ENCODE data around the gene FBXW5. TPM values are rescaled to one million over a fixed set of nuclear protein-coding genes. Genes with fewer than 3 reads are reported as not detected.

Gene FBXW5
- total RNA-seq, 2 donors from 2014 or later: 64.2 to 76.5 TPM

DNA sequence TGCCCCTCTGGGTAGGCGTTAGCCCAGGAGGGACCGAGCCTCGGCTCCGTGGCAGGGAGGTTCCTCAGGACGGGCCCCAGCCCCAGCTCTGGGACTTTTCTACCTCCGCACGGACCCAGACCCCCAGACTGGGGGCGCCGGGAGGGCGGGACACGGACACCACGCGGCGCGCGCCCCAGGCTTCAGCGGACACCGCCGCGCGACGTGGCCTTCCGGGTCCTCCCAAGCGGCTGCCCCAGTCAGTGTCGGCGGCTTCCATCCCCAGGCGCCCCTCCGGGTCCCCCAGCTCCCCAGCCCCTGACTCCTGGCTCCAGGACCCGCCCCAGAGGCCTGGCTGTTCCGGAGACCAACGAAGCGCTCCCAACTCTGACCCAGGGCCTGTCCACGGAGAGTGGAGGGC, 41.3 kb upstream of the FBXW5 start:
- Mint-ChIP-seq H3K36me3 (ENCODE audit: low read depth) (no peaks in the 10 kb centered on the region), H3K27me3 (ENCODE audit: insufficient read depth) (peaks cover 26% of the 10 kb centered on the region), H3K9me3 (peaks cover 8% of the 10 kb centered on the region), H3K27ac (no peak overlapping the region), H3K4me3 (no peak overlapping the region), H3K4me1 (peaks cover 7% of the 10 kb centered on the region)
- no peak for DNase-seq
- H3K36me3 ChIP-seq (ENCODE audit: control insufficient read depth, insufficient read depth, low read length): no peaks in the 10 kb centered on the region
- H3K4me1 ChIP-seq (ENCODE audit: control insufficient read depth, insufficient read depth, low read length): no peaks in the 10 kb centered on the region
- no peak overlapping the region for H3K9ac ChIP-seq (ENCODE audit: extremely low read depth, low read length, poor library complexity, severe bottlenecking)
- 70 to 82% methylated on average over 23 to 33 of the region's 33 CpGs for WGBS, 2 experiments (ENCODE audit: insufficient coverage in 1 of 2, insufficient read length in 1 of 2)
- peaks cover 12% of the 10 kb centered on the region for H3K27me3 ChIP-seq (ENCODE audit: control insufficient read depth, insufficient read depth, low read length, poor library complexity, severe bottlenecking)
- H3K9me3 ChIP-seq (ENCODE audit: control insufficient read depth, low read length): peaks cover 7% of the 10 kb centered on the region
- TF ChIP-seq, protein P1, sequence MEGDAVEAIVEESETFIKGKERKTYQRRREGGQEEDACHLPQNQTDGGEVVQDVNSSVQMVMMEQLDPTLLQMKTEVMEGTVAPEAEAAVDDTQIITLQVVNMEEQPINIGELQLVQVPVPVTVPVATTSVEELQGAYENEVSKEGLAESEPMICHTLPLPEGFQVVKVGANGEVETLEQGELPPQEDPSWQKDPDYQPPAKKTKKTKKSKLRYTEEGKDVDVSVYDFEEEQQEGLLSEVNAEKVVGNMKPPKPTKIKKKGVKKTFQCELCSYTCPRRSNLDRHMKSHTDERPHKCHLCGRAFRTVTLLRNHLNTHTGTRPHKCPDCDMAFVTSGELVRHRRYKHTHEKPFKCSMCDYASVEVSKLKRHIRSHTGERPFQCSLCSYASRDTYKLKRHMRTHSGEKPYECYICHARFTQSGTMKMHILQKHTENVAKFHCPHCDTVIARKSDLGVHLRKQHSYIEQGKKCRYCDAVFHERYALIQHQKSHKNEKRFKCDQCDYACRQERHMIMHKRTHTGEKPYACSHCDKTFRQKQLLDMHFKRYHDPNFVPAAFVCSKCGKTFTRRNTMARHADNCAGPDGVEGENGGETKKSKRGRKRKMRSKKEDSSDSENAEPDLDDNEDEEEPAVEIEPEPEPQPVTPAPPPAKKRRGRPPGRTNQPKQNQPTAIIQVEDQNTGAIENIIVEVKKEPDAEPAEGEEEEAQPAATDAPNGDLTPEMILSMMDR (conservative IDR thresholded peaks at IDR 0.05): no peak
- no peak overlapping the region for H3K27ac ChIP-seq (ENCODE audit: low read depth, low read length)
- no peak overlapping the region for H3K4me3 ChIP-seq (ENCODE audit: low read length)

DNA sequence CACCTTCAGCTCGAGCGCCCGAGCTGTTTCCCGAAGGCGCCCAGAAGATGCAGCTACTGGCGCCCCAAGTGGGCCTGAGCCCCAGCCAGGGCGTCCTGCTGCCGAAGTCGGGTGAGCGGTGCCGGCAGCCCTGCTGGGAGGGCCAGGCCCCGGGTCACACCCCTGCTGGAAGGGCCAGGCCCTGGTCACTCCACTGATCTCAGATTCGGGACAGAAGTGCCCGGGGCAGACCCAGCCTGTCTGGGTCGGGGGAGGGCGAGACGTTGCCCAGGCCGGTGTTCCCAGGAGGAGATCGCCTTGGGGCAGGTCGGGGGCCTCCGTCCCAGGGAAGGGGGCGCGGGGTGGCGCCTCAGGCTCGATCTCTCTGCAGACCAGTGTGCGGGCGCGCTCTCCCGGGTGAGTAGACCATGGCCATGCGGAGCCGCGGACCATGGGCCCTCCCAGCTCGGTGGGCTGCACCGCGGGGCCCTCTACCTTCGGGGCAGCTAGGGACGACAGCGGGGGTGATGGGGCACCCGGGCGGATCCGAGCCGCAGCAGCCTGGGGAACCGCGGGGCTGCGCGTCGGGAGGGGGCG, 40.6 kb upstream of the FBXW5 start:
- peaks cover 12% of the 10 kb centered on the region for H3K4me1 Mint-ChIP-seq
- Histone ChIP-seq H3K9ac (ENCODE audit: extremely low read depth, low read length, poor library complexity, severe bottlenecking) (no peak overlapping the region), H3K4me1 (ENCODE audit: control insufficient read depth, insufficient read depth, low read length) (no peaks in the 10 kb centered on the region), H3K9me3 (ENCODE audit: control insufficient read depth, low read length) (no peaks in the 10 kb centered on the region), H3K4me3 (ENCODE audit: low read length) (no peak overlapping the region), H3K27me3 (ENCODE audit: control insufficient read depth, insufficient read depth, low read length, poor library complexity, severe bottlenecking) (peaks cover 12% of the 10 kb centered on the region), H3K36me3 (ENCODE audit: control insufficient read depth, insufficient read depth, low read length) (no peaks in the 10 kb centered on the region), H3K27ac (ENCODE audit: low read depth, low read length) (no peak overlapping the region)
- H3K9me3 Mint-ChIP-seq: peaks cover 2% of the 10 kb centered on the region
- TF ChIP-seq, protein P1 (conservative IDR thresholded peaks at IDR 0.05): no peak
- H3K27me3 Mint-ChIP-seq (ENCODE audit: insufficient read depth): peaks cover 23% of the 10 kb centered on the region
- no peaks in the 10 kb centered on the region for H3K36me3 Mint-ChIP-seq (ENCODE audit: low read depth)
- DNase-seq: peak; percentile 74
- peak overlapping the region; percentile 19 for H3K4me3 Mint-ChIP-seq
- H3K27ac Mint-ChIP-seq: no peak overlapping the region
- WGBS, 2 experiments (ENCODE audit: insufficient coverage in 1 of 2, insufficient read length in 1 of 2): 63 to 80% methylated on average over 28 to 48 of the region's 48 CpGs

DNA sequence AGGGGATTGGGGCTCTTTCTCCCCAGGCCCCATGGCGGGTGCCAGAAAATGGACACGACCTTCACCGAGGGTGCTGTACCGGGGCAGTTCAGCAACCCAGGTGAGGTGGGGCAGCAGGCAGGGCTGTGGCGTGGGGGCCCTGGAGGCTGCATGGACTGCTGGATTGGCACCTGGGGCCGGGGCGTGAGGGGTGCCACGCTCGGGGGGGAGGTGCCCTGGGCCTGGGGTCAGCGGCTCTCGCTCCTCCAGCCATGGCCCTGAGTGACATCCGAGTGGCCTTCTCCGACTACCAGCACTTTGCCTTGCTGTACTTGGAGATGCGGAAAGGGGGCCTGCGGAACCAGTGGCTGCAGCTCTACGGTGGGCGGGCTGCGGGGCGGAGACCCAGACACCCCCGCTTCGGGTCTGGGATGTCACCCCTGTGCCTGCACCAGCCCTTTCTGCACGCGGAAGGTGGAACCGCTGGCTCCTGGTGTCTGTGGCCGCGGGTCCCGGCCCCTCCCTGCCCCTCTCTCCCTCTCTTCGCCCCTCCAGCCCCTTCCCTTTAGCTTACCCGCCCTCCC, 40.0 kb upstream of the FBXW5 start:
- Mint-ChIP-seq H3K27ac (no peak overlapping the region), H3K4me3 (peak overlapping the region; percentile 19), H3K27me3 (ENCODE audit: insufficient read depth) (peaks cover 23% of the 10 kb centered on the region), H3K4me1 (peaks cover 11% of the 10 kb centered on the region), H3K9me3 (no peaks in the 10 kb centered on the region), H3K36me3 (ENCODE audit: low read depth) (no peaks in the 10 kb centered on the region)
- H3K4me1 ChIP-seq (ENCODE audit: control insufficient read depth, insufficient read depth, low read length): peaks cover 3% of the 10 kb centered on the region
- no peaks in the 10 kb centered on the region for H3K9me3 ChIP-seq (ENCODE audit: control insufficient read depth, low read length)
- no peak overlapping the region for H3K4me3 ChIP-seq (ENCODE audit: low read length)
- H3K9ac ChIP-seq (ENCODE audit: extremely low read depth, low read length, poor library complexity, severe bottlenecking): no peak overlapping the region
- H3K27me3 ChIP-seq (ENCODE audit: control insufficient read depth, insufficient read depth, low read length, poor library complexity, severe bottlenecking): peaks cover 12% of the 10 kb centered on the region
- peak; percentile 70 for DNase-seq
- H3K36me3 ChIP-seq (ENCODE audit: control insufficient read depth, insufficient read depth, low read length): no peaks in the 10 kb centered on the region
- TF ChIP-seq, protein P1 (conservative IDR thresholded peaks at IDR 0.05): no peak
- 78 to 85% methylated on average over 22 to 29 of the region's 29 CpGs for WGBS, 2 experiments (ENCODE audit: insufficient coverage in 1 of 2, insufficient read length in 1 of 2)
- no peak overlapping the region for H3K27ac ChIP-seq (ENCODE audit: low read depth, low read length)
